T-cell (primary cell): Measurements from ENCODE around the gene LDLRAD4. TPM values are rescaled to one million over a fixed set of nuclear protein-coding genes. Genes with fewer than 3 reads are reported as not detected.

Source experiments
- ATAC-seq, 4 experiments: fragments of 200-7000 bp in 3 of 4; fragments of 150-1000 bp in 1 of 4; cut with Tn5 transposase; replicated peaks in 1 of 4; 1 replicate in 3 of 4; 2 replicates in 1 of 4; pipeline ENCODE4 v1.10.0; 2021; ENCODE audit warnings: moderate library complexity in 3 of 4, mild to moderate bottlenecking in 2 of 4, moderate number of reproducible peaks in 1 of 4
- CTCF ChIA-PET, 2 donors: fragments of 300-600 bp; sonication (Branson Sonifier 250); formaldehyde crosslinking; loops; one replicate each; lab custom pipeline; 2022; ENCODE audit warnings: antibody characterized with exemption in 2 of 2; lab: Charles Lee
- POLR2A ChIA-PET, 2 donors: fragments of 300-600 bp; sonication (Branson Sonifier 250); formaldehyde crosslinking; loops; one replicate each; lab custom pipeline; 2022; ENCODE audit warnings: antibody characterized with exemption in 2 of 2; lab: Charles Lee
- DNase-seq, 35 experiments: peaks; one replicate each; pipeline versions ENCODE4 v3.0.0 to v3.0.0-alpha.2; 2013 to 2023
- H3K27ac ChIP-seq: one replicate; pipeline ENCODE4 v1.5.1; 2013; ENCODE audit warnings: low read length
- H3K27me3 ChIP-seq, 2 experiments: replicated peaks in 1 of 2; 1 replicate in 1 of 2; 2 replicates in 1 of 2; pipeline versions ENCODE4 v1.6.1 to v1.7.0; 2013; ENCODE audit warnings: low read length in 1 of 2, mixed read lengths in 1 of 2; ENCODE audit not compliant: control insufficient read depth in 2 of 2, insufficient read depth in 2 of 2; ENCODE audit errors: extremely low read depth in 1 of 2
- H3K36me3 ChIP-seq, 2 donors: 1 replicate in 1 of 2; 2 replicates in 1 of 2; pipeline versions ENCODE4 v1.6.1 to v1.7.0; 2013; ENCODE audit warnings: low read length in 1 of 2; ENCODE audit not compliant: control insufficient read depth in 2 of 2, insufficient read depth in 1 of 2; ENCODE audit errors: extremely low read depth in 1 of 2
- H3K4me1 ChIP-seq, 2 experiments: 1 replicate in 1 of 2; 2 replicates in 1 of 2; pipeline versions ENCODE4 v1.6.1 to v1.7.0; 2013; ENCODE audit warnings: low read length in 2 of 2, mixed read lengths in 1 of 2; ENCODE audit not compliant: insufficient read depth in 2 of 2, control insufficient read depth in 1 of 2; ENCODE audit errors: extremely low read depth in 1 of 2
- H3K4me3 ChIP-seq, 2 donors: 1 replicate in 1 of 2; 2 replicates in 1 of 2; pipeline versions ENCODE4 v1.5.1 to v1.7.0; 2013; ENCODE audit warnings: mild to moderate bottlenecking in 2 of 2, low read length in 1 of 2, moderate library complexity in 1 of 2; ENCODE audit not compliant: control insufficient read depth in 1 of 2; ENCODE audit errors: extremely low read depth in 1 of 2
- H3K9me3 ChIP-seq: 2 replicates; pipeline ENCODE4 v1.7.0; 2013
- H3K27ac Mint-ChIP-seq, 2 donors: one replicate each; pipeline ENCODE4 v1.8.0; 2020 to 2021; ENCODE audit warnings: mild to moderate bottlenecking in 2 of 2, mixed read lengths in 2 of 2
- H3K27me3 Mint-ChIP-seq, 2 donors: one replicate each; pipeline ENCODE4 v1.8.0; 2021 to 2022; ENCODE audit warnings: mixed read lengths in 2 of 2
- H3K36me3 Mint-ChIP-seq: one replicate; pipeline ENCODE4 v1.8.0; 2021; ENCODE audit warnings: mixed read lengths
- H3K4me1 Mint-ChIP-seq, 3 donors: one replicate each; pipeline ENCODE4 v1.8.0; 2020 to 2022; ENCODE audit warnings: mixed read lengths in 3 of 3, mild to moderate bottlenecking in 1 of 3
- H3K4me3 Mint-ChIP-seq, 3 donors: one replicate each; pipeline ENCODE4 v1.8.0; 2020 to 2022; ENCODE audit warnings: mild to moderate bottlenecking in 3 of 3, mixed read lengths in 3 of 3, moderate library complexity in 3 of 3
- H3K9me3 Mint-ChIP-seq, 3 donors: one replicate each; pipeline ENCODE4 v1.8.0; 2020 to 2022; ENCODE audit warnings: mixed read lengths in 3 of 3
- WGBS: methylation state at CpG from one replicate; pipeline ENCODE4 v1.1.5; 2013; ENCODE audit warnings: missing lambda C conversion rate; ENCODE audit not compliant: insufficient coverage; 5-methylcytosine and 5-hydroxymethylcytosine counted together
- total RNA-seq, 35 experiments: library from RNA in 6 of 35; stranded (reverse) in 6 of 35; fragments of 120-200 nt in 1 of 35; gene quantifications; one replicate each; pipeline versions ENCODE4 v1.2.1 to v1.2.4 and lab custom pipeline; 2013 to 2026

The LDLRAD4 gene
- total RNA-seq, 5 donors from 2014 or later (not counting 1 experiment from before 2014, with no cell fraction given) = 57.6 to 80.8 (median 72.4) TPM

DNA sequence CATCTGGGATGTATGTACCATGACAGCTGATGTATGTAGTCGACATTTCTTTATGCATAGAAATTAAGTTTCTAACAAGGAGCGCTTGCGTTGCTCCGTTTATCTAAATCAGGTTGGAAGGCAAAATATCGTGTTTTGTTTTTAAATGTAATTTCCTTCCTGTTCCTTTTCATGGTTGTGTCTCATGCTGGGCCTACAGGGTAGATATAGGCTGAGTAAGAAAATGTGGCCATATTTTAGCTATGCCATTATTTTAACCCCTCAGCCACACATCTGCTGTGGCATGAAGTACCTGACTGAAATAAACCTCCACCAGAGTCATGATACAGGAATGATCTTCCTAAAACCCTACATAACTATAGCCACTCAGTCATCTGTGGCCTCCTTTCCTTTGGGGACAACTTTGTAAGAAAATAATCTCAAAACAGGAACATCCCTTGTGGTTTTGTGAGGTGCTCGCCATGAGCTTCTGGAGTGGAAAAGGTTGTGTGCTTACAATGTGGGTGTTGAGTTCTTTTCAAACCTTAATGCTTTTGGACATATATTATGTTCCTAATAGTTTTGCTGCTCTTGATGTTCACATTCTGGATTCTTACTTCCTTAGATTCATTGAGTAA, 293.5 kb downstream of the LDLRAD4 start:
- WGBS = no CpG with 5 or more reads among the region's 6 CpGs
- Histone ChIP-seq H3K36me3 (peaks cover 5 to 8% of the 10 kb centered on the region in 2 donors), H3K27ac (no peak overlapping the region), H3K4me3 (no peak overlapping the region), H3K9me3 (no peaks in the 10 kb centered on the region), H3K4me1 (peaks cover 9 to 26% of the 10 kb centered on the region in 2 experiments), H3K27me3 (no peaks in the 10 kb centered on the region)
- peak overlapping the region in 1 of 3 donors; percentile 46 for H3K4me3 Mint-ChIP-seq
- ATAC-seq = no peak
- peaks cover 31% of the 10 kb centered on the region for H3K36me3 Mint-ChIP-seq
- POLR2A ChIA-PET = no interaction called here
- H3K4me1 Mint-ChIP-seq = peaks cover 45 to 58% (median 50%) of the 10 kb centered on the region in 3 donors
- peak overlapping the region in 1 of 2 donors; percentile 12 for H3K27ac Mint-ChIP-seq
- no peak for DNase-seq
- H3K27me3 Mint-ChIP-seq = no peaks in the 10 kb centered on the region
- H3K9me3 Mint-ChIP-seq = no peaks in the 10 kb centered on the region
- CTCF ChIA-PET = interaction anchor here in 1 of 2 donors (0.7 kb wide), 1 partner anchor 784 kb away, joined by 3 read pairs; no protein-coding TSS in a partner anchor

GRCh38 chr18:13513021-13513420, 294.5 kb downstream of the LDLRAD4 start:
- POLR2A ChIA-PET = interaction anchor here in 1 of 2 donors (0.5 kb wide), 1 partner anchor 150 kb away, joined by 9 read pairs; no protein-coding TSS in a partner anchor
- Mint-ChIP-seq H3K4me3 (peak overlapping the region in 1 of 3 donors; percentile 46), H3K27me3 (no peaks in the 10 kb centered on the region), H3K4me1 (peaks cover 41 to 53% (median 49%) of the 10 kb centered on the region in 3 donors), H3K36me3 (peaks cover 36% of the 10 kb centered on the region), H3K27ac (peak overlapping the region in 1 of 2 donors; percentile 30), H3K9me3 (peaks cover 1 to 2% (median 2%) of the 10 kb centered on the region in 3 donors)
- H3K27me3 ChIP-seq = no peaks in the 10 kb centered on the region
- 50% methylated on average over 2 of the region's 4 CpGs for WGBS
- no peak overlapping the region for H3K4me3 ChIP-seq
- peaks cover 5 to 13% of the 10 kb centered on the region in 2 donors for H3K36me3 ChIP-seq
- H3K4me1 ChIP-seq = peaks cover 9 to 26% of the 10 kb centered on the region in 2 experiments
- peak in 1 of 4 experiments; percentile 36 for ATAC-seq
- no peak overlapping the region for H3K27ac ChIP-seq
- DNase-seq = no peak
- H3K9me3 ChIP-seq = no peaks in the 10 kb centered on the region
- CTCF ChIA-PET = no interaction called here

- H3K4me3 ChIP-seq = no peak overlapping the region
- peaks cover 40 to 56% (median 53%) of the 10 kb centered on the region in 3 donors for H3K4me1 Mint-ChIP-seq
- peaks cover 9 to 26% of the 10 kb centered on the region in 2 experiments for H3K4me1 ChIP-seq
- peaks cover 5 to 13% of the 10 kb centered on the region in 2 donors for H3K36me3 ChIP-seq
- WGBS = 100% methylated on average over 4 of the region's 5 CpGs
- no peaks in the 10 kb centered on the region for H3K9me3 ChIP-seq
- DNase-seq = no peak
- POLR2A ChIA-PET = interaction anchor here in 1 of 2 donors (0.6 kb wide), 1 partner anchor 225 kb away, joined by 3 read pairs; no protein-coding TSS in a partner anchor
- H3K27me3 Mint-ChIP-seq = no peaks in the 10 kb centered on the region
- ATAC-seq = no peak
- peaks cover 40% of the 10 kb centered on the region for H3K36me3 Mint-ChIP-seq
- CTCF ChIA-PET = interaction anchor here in 1 of 2 donors (0.9 kb wide), 1 partner anchor 54 kb away, joined by 4 read pairs; no protein-coding TSS in a partner anchor
- H3K4me3 Mint-ChIP-seq = no peak overlapping the region
- H3K27ac ChIP-seq = no peak overlapping the region
- H3K27me3 ChIP-seq = no peaks in the 10 kb centered on the region
- no peak overlapping the region for H3K27ac Mint-ChIP-seq
- H3K9me3 Mint-ChIP-seq = peaks cover 3 to 7% (median 5%) of the 10 kb centered on the region in 3 donors
Measured at GRCh38 chr18:13513481-13513880, 294.9 kb downstream of the LDLRAD4 start.

DNA sequence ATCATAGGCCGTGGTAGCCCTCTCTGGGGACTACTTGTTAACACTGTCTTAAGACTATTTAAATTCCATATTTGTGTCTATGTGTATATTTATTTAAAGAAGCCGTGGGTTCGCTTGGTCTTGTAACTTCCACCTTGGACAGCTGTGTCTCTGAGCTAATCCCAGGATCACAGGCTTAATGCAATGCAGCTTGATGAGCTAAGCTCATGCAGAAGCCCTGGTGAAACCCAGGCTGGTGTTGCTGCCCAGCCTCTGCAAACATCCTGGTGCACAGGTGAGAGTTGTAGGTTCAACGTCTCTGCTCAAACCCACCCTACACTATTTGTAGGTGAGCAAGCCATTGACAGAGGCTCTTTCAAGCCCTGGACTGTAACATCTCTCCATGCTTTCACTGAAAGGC, 296.0 kb downstream of the LDLRAD4 start:
- H3K27me3 Mint-ChIP-seq = no peaks in the 10 kb centered on the region
- DNase-seq (no peak), ATAC-seq (no peak)
- peaks cover 34 to 48% (median 44%) of the 10 kb centered on the region in 3 donors for H3K4me1 Mint-ChIP-seq
- peaks cover 41% of the 10 kb centered on the region for H3K36me3 Mint-ChIP-seq
- peaks cover 3 to 8% (median 5%) of the 10 kb centered on the region in 3 donors for H3K9me3 Mint-ChIP-seq
- H3K4me3 Mint-ChIP-seq = no peak overlapping the region
- WGBS = 95% methylated on average over 2 of the region's 4 CpGs
- H3K27ac ChIP-seq = no peak overlapping the region
- ChIA-PET POLR2A (no interaction called here), CTCF (interaction anchor here in 1 of 2 donors (0.6 kb wide), 1 partner anchor 1216 kb away, joined by 3 read pairs; no protein-coding TSS in a partner anchor)
- H3K4me3 ChIP-seq = no peak overlapping the region
- peaks cover 9 to 26% of the 10 kb centered on the region in 2 experiments for H3K4me1 ChIP-seq
- no peaks in the 10 kb centered on the region for H3K27me3 ChIP-seq
- H3K27ac Mint-ChIP-seq = no peak overlapping the region
- H3K36me3 ChIP-seq = peaks cover 5 to 13% of the 10 kb centered on the region in 2 donors
- H3K9me3 ChIP-seq = no peaks in the 10 kb centered on the region

- ATAC-seq (no peak), DNase-seq (no peak)
- Histone ChIP-seq H3K4me1 (peaks cover 0 to 11% of the 10 kb centered on the region in 2 experiments), H3K9me3 (no peaks in the 10 kb centered on the region), H3K36me3 (peaks cover 5 to 13% of the 10 kb centered on the region in 2 donors), H3K27me3 (no peaks in the 10 kb centered on the region), H3K4me3 (no peak overlapping the region), H3K27ac (no peak overlapping the region)
- Mint-ChIP-seq H3K36me3 (peaks cover 43% of the 10 kb centered on the region), H3K4me3 (no peak overlapping the region), H3K27ac (no peak overlapping the region), H3K4me1 (peaks cover 27 to 38% (median 31%) of the 10 kb centered on the region in 3 donors), H3K9me3 (peaks cover 3 to 8% (median 5%) of the 10 kb centered on the region in 3 donors), H3K27me3 (no peaks in the 10 kb centered on the region)
- ChIA-PET CTCF (interaction anchor here in 1 of 2 donors (0.6 kb wide), 1 partner anchor 141 kb away, joined by 5 read pairs; no protein-coding TSS in a partner anchor), POLR2A (interaction anchor here in 1 of 2 donors (0.5 kb wide), 1 partner anchor 376 kb away, joined by 7 read pairs; no protein-coding TSS in a partner anchor)
- 99% methylated on average over 6 of the region's 6 CpGs for WGBS
Measured at GRCh38 chr18:13516855-13517254, 298.3 kb downstream of the LDLRAD4 start.

DNA sequence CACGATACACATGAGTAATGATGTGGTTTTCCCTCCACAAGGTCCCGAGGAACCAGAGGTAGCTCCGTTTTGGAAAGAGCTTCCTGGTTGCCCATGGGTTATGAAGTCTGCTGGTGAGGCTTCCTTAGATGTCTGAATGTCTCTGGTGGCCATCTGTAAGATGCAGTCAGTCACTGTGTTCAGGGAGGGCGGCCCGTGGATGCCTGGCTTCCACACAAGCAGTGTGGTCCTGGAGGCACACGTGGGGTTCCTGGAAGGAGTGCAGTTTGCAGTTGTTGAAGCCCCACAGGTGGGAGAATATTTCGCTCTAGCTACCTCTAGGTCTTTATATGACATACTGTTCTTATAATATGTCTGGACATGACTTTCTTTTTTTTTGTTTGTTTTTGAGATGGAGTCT, 298.8 kb downstream of the LDLRAD4 start:
- Mint-ChIP-seq H3K9me3 (peaks cover 3 to 8% (median 5%) of the 10 kb centered on the region in 3 donors), H3K4me1 (peaks cover 22 to 36% (median 26%) of the 10 kb centered on the region in 3 donors), H3K27me3 (no peaks in the 10 kb centered on the region), H3K27ac (no peak overlapping the region), H3K4me3 (no peak overlapping the region), H3K36me3 (peaks cover 43% of the 10 kb centered on the region)
- peaks cover 5 to 13% of the 10 kb centered on the region in 2 donors for H3K36me3 ChIP-seq
- WGBS = 87% methylated on average over 3 of the region's 7 CpGs
- ATAC-seq = no peak
- DNase-seq = no peak
- H3K4me3 ChIP-seq = no peak overlapping the region
- H3K27ac ChIP-seq = no peak overlapping the region
- H3K27me3 ChIP-seq = no peaks in the 10 kb centered on the region
- POLR2A ChIA-PET = interaction anchor here in 1 of 2 donors (0.5 kb wide), 1 partner anchor 377 kb away, joined by 7 read pairs; no protein-coding TSS in a partner anchor
- CTCF ChIA-PET = interaction anchor here in 1 of 2 donors (0.6 kb wide), 1 partner anchor 140 kb away, joined by 5 read pairs; no protein-coding TSS in a partner anchor
- H3K9me3 ChIP-seq = no peaks in the 10 kb centered on the region
- H3K4me1 ChIP-seq = peaks cover 0 to 6% of the 10 kb centered on the region in 2 experiments
